Measurements from ENCODE around the gene CALHM2.

The CALHM2 gene

GRCh38 chr10:103498936-103499638 is 46.9 kb upstream of the CALHM2 start:
- Histone ChIP-seq H3K14ac (ENCODE audit: low read length) (no peak overlapping the region), H3K23ac (ENCODE audit: low read length) (no peak overlapping the region), H3K79me2 (ENCODE audit: control insufficient read depth, insufficient read depth, low read length, poor library complexity) (no peaks in the 10 kb centered on the region), H3K4me1 (ENCODE audit: control insufficient read depth in 1 of 2, insufficient read depth in 2 of 2, low read length in 2 of 2) (peaks cover 5 to 6% of the 10 kb centered on the region in 2 experiments), H3K27ac (ENCODE audit: low read depth, low read length) (no peak overlapping the region), H3K27me3 (ENCODE audit: insufficient read depth, low read length) (peaks cover 15% of the 10 kb centered on the region), H4K12ac (ENCODE audit: low read depth, low read length) (no peak overlapping the region), H3K36me3 (ENCODE audit: control insufficient read depth in 1 of 2, insufficient read depth in 2 of 2, low read length in 2 of 2) (no peaks in the 10 kb centered on the region), H3K4ac (ENCODE audit: low read depth, low read length) (no peak overlapping the region), H3K9ac (ENCODE audit: low read length) (no peak overlapping the region), H3K4me3 (ENCODE audit: low read depth, low read length) (no peak overlapping the region), H3K9me3 (ENCODE audit: insufficient read depth, low read depth, low read length) (no peaks in the 10 kb centered on the region), H3K79me1 (ENCODE audit: low read length) (no peaks in the 10 kb centered on the region), H4K91ac (ENCODE audit: low read depth, low read length) (no peak overlapping the region), H4K8ac (ENCODE audit: low read depth, low read length) (no peak overlapping the region), H2BK12ac (ENCODE audit: low read length) (no peak overlapping the region), H2BK5ac (ENCODE audit: low read depth, low read length, poor library complexity) (no peak overlapping the region), H3K4me2 (ENCODE audit: low read length) (no peak overlapping the region), H3K18ac (ENCODE audit: low read length) (no peak overlapping the region), H2AK5ac (ENCODE audit: low read length) (no peak overlapping the region), H2AFZ (ENCODE audit: insufficient read depth, low read length, poor library complexity) (no peak overlapping the region), H2BK120ac (ENCODE audit: insufficient read depth, low read length, poor library complexity) (no peak overlapping the region)
- no CpG with 5 or more reads among the region's 5 CpGs for WGBS (ENCODE audit: extremely low coverage, insufficient coverage, insufficient read length)
- no peak for DNase-seq

DNA sequence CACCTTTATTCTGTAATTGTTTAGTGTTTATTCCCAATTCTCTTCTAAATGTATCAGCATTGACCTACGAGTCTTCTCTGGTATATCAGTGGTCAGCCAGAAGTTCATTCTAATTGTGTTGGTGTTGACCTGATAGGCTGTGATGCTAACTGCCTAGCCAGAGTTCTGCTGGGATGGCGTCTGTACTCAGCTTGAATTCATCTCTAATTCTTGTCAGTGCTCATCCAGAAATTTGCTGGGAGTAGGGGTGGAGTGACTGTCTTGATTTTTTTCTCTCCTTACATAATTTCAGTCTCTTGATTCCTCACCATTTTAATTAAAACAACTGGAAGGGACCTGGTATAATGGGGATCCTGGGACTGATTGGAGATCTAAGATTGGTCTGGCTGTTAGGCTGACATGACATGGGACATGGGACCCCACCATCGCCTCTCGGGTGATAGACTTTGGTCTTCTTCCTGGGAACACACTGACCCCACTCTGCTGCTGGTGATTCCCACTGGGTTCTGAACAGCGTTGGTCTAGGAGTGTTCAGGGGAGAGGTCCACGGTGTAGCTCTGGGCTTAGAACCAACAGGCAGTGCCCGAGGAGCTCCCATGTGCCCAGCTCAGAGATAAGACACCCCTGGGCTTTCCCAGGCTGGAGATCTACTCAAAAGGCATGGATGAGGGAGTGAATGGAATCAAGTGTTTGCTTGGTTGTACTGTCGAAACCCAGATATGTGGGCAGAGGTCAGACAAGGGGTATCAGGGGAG is 45.2 kb upstream of the CALHM2 start:
- Histone ChIP-seq H3K4me3 (ENCODE audit: low read depth, low read length) (no peak overlapping the region), H4K91ac (ENCODE audit: low read depth, low read length) (no peak overlapping the region), H2BK5ac (ENCODE audit: low read depth, low read length, poor library complexity) (no peak overlapping the region), H3K4ac (ENCODE audit: low read depth, low read length) (no peak overlapping the region), H2BK120ac (ENCODE audit: insufficient read depth, low read length, poor library complexity) (no peak overlapping the region), H4K8ac (ENCODE audit: low read depth, low read length) (no peak overlapping the region), H2AK5ac (ENCODE audit: low read length) (no peak overlapping the region), H3K27ac (ENCODE audit: low read depth, low read length) (no peak overlapping the region), H3K27me3 (ENCODE audit: insufficient read depth, low read length) (peaks cover 20% of the 10 kb centered on the region), H3K14ac (ENCODE audit: low read length) (no peak overlapping the region), H3K4me1 (ENCODE audit: control insufficient read depth in 1 of 2, insufficient read depth in 2 of 2, low read length in 2 of 2) (peaks cover 12 to 14% of the 10 kb centered on the region in 2 experiments), H2BK12ac (ENCODE audit: low read length) (no peak overlapping the region), H3K18ac (ENCODE audit: low read length) (no peak overlapping the region), H3K9ac (ENCODE audit: low read length) (no peak overlapping the region), H3K23ac (ENCODE audit: low read length) (no peak overlapping the region), H3K4me2 (ENCODE audit: low read length) (no peak overlapping the region), H3K36me3 (ENCODE audit: control insufficient read depth in 1 of 2, insufficient read depth in 2 of 2, low read length in 2 of 2) (no peaks in the 10 kb centered on the region), H3K79me2 (ENCODE audit: control insufficient read depth, insufficient read depth, low read length, poor library complexity) (no peaks in the 10 kb centered on the region), H3K79me1 (ENCODE audit: low read length) (peaks cover 1% of the 10 kb centered on the region), H2AFZ (ENCODE audit: insufficient read depth, low read length, poor library complexity) (no peak overlapping the region), H3K9me3 (ENCODE audit: insufficient read depth, low read depth, low read length) (no peaks in the 10 kb centered on the region), H4K12ac (ENCODE audit: low read depth, low read length) (no peak overlapping the region)
- no CpG with 5 or more reads among the region's 8 CpGs for WGBS (ENCODE audit: extremely low coverage, insufficient coverage, insufficient read length)
- no peak for DNase-seq

GRCh38 chr10:103495321-103495720 is 43.2 kb upstream of the CALHM2 start:
- H3K4me3 ChIP-seq (ENCODE audit: low read depth, low read length): no peak overlapping the region
- H3K79me1 ChIP-seq (ENCODE audit: low read length): peaks cover 1% of the 10 kb centered on the region
- no peak overlapping the region for H2BK12ac ChIP-seq (ENCODE audit: low read length)
- H3K4me2 ChIP-seq (ENCODE audit: low read length): no peak overlapping the region
- WGBS (ENCODE audit: extremely low coverage, insufficient coverage, insufficient read length): no CpG with 5 or more reads among the region's 3 CpGs
- no peak overlapping the region for H4K12ac ChIP-seq (ENCODE audit: low read depth, low read length)
- no peak overlapping the region for H4K91ac ChIP-seq (ENCODE audit: low read depth, low read length)
- H3K14ac ChIP-seq (ENCODE audit: low read length): no peak overlapping the region
- no peak overlapping the region for H2BK120ac ChIP-seq (ENCODE audit: insufficient read depth, low read length, poor library complexity)
- H3K9me3 ChIP-seq (ENCODE audit: insufficient read depth, low read depth, low read length): no peaks in the 10 kb centered on the region
- no peak for DNase-seq
- no peak overlapping the region for H4K8ac ChIP-seq (ENCODE audit: low read depth, low read length)
- H3K18ac ChIP-seq (ENCODE audit: low read length): no peak overlapping the region
- no peaks in the 10 kb centered on the region for H3K79me2 ChIP-seq (ENCODE audit: control insufficient read depth, insufficient read depth, low read length, poor library complexity)
- no peak overlapping the region for H3K23ac ChIP-seq (ENCODE audit: low read length)
- no peaks in the 10 kb centered on the region for H3K36me3 ChIP-seq (ENCODE audit: control insufficient read depth in 1 of 2, insufficient read depth in 2 of 2, low read length in 2 of 2)
- H3K4me1 ChIP-seq (ENCODE audit: control insufficient read depth in 1 of 2, insufficient read depth in 2 of 2, low read length in 2 of 2): peaks cover 23% of the 10 kb centered on the region in 2 experiments
- no peak overlapping the region for H3K9ac ChIP-seq (ENCODE audit: low read length)
- H2AK5ac ChIP-seq (ENCODE audit: low read length): no peak overlapping the region
- H3K27me3 ChIP-seq (ENCODE audit: insufficient read depth, low read length): peaks cover 20% of the 10 kb centered on the region
- H3K4ac ChIP-seq (ENCODE audit: low read depth, low read length): no peak overlapping the region
- no peak overlapping the region for H2BK5ac ChIP-seq (ENCODE audit: low read depth, low read length, poor library complexity)
- H3K27ac ChIP-seq (ENCODE audit: low read depth, low read length): no peak overlapping the region
- H2AFZ ChIP-seq (ENCODE audit: insufficient read depth, low read length, poor library complexity): no peak overlapping the region

DNA sequence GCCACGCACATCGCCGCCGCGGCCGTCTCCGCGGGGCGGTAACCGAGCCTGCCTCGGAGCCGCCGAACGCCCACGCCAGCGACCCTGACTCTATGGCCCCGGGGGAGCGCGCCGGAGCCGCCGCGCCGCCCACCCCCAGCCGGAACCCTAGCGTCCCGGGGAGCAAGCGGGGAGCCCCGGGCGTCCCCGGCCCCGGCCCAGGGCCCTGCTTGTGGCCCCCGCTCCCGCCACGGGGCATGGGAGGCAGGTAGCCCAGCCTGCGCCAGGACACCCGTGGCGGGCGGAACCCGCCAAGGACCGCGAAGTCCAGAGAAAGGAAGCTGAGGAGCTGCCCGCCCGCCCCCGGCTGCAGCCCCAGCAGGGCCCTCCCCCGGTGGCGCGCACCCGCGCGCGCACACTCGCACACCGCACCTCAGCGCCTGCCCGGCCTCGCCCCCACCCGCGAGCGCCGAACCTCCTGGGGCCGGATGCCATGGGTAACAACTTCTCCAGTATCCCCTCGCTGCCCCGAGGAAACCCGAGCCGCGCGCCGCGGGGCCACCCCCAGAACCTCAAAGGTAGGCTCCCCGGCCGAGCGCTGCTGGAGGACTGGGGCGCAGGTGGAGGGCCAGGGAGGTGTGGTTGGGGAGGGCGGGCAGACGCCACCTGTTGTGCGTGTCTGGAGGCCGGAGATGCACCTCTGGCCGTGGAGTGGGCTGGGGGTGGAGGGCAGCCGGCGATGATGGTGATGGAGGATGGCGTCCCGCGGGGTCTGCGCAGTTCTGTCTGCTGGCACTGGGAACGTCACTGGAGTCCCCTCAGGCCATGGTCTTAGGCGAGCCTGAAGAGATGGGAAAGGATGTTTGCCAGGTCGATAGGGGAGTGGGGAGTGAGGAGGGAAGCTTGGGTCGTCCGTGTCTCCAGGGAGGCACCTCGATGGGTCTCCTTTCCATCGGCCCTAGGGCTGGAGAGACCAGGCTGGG is 42.0 kb upstream of the CALHM2 start:
- Histone ChIP-seq H2BK120ac (ENCODE audit: insufficient read depth, low read length, poor library complexity) (no peak overlapping the region), H3K9ac (ENCODE audit: low read length) (no peak overlapping the region), H4K8ac (ENCODE audit: low read depth, low read length) (no peak overlapping the region), H3K18ac (ENCODE audit: low read length) (no peak overlapping the region), H2BK5ac (ENCODE audit: low read depth, low read length, poor library complexity) (no peak overlapping the region), H3K23ac (ENCODE audit: low read length) (no peak overlapping the region), H3K27me3 (ENCODE audit: insufficient read depth, low read length) (peaks cover 20% of the 10 kb centered on the region), H3K4me2 (ENCODE audit: low read length) (peak overlapping the region; percentile 93), H4K91ac (ENCODE audit: low read depth, low read length) (no peak overlapping the region), H3K4me1 (ENCODE audit: control insufficient read depth in 1 of 2, insufficient read depth in 2 of 2, low read length in 2 of 2) (peaks cover 23% of the 10 kb centered on the region in 2 experiments), H3K4ac (ENCODE audit: low read depth, low read length) (no peak overlapping the region), H3K27ac (ENCODE audit: low read depth, low read length) (no peak overlapping the region), H3K79me2 (ENCODE audit: control insufficient read depth, insufficient read depth, low read length, poor library complexity) (no peaks in the 10 kb centered on the region), H3K14ac (ENCODE audit: low read length) (peak overlapping the region; percentile 47), H3K36me3 (ENCODE audit: control insufficient read depth in 1 of 2, insufficient read depth in 2 of 2, low read length in 2 of 2) (no peaks in the 10 kb centered on the region), H3K9me3 (ENCODE audit: insufficient read depth, low read depth, low read length) (no peaks in the 10 kb centered on the region), H3K79me1 (ENCODE audit: low read length) (peaks cover 1% of the 10 kb centered on the region), H3K4me3 (ENCODE audit: low read depth, low read length) (peak overlapping the region; percentile 70), H2AFZ (ENCODE audit: insufficient read depth, low read length, poor library complexity) (peak overlapping the region; percentile 23), H4K12ac (ENCODE audit: low read depth, low read length) (no peak overlapping the region), H2AK5ac (ENCODE audit: low read length) (no peak overlapping the region), H2BK12ac (ENCODE audit: low read length) (peak overlapping the region; percentile 14)
- DNase-seq: peak in 1 of 2 donors; percentile 48
- no CpG with 5 or more reads among the region's 92 CpGs for WGBS (ENCODE audit: extremely low coverage, insufficient coverage, insufficient read length)
